Measurements from ENCODE around the gene NFAT5.

DNA sequence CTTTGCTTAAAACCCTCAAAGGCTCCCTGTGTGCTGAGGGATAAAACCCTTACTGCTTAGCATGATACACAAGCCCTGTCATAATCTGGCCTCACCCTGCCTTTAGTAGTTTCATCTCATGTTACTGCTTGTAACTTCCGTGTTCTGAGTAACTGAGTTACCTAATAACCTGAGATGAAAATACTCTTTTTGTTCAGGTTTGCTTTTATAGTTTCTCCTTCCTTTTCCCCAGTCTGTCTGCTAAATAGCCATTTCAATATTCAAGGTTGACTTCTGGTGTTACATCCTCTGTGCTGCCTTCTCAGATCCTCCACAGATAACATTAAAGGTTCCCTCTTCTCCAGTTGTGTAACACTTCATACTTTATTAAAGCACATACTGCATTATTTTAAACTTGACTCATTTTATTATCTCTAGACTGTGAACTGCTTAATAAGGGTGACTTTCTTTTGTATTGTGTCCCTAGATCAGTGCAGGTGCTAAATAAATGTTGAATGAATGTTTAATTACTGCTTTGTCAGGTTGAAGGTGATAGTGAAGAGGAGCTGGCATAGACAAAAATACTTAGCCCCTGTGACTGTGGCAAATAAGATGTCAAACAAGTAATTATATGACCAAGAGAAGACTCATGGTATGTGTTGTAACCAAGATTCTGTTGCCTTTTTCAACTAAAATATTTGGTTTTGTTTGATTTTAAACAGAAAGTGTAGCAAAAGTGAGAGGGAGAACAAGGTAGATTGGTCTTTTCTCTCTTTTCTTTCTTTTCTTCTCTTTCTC lies 47.8 kb downstream of the NFAT5 start:
- TF ChIP-seq, protein P1, sequence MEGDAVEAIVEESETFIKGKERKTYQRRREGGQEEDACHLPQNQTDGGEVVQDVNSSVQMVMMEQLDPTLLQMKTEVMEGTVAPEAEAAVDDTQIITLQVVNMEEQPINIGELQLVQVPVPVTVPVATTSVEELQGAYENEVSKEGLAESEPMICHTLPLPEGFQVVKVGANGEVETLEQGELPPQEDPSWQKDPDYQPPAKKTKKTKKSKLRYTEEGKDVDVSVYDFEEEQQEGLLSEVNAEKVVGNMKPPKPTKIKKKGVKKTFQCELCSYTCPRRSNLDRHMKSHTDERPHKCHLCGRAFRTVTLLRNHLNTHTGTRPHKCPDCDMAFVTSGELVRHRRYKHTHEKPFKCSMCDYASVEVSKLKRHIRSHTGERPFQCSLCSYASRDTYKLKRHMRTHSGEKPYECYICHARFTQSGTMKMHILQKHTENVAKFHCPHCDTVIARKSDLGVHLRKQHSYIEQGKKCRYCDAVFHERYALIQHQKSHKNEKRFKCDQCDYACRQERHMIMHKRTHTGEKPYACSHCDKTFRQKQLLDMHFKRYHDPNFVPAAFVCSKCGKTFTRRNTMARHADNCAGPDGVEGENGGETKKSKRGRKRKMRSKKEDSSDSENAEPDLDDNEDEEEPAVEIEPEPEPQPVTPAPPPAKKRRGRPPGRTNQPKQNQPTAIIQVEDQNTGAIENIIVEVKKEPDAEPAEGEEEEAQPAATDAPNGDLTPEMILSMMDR (conservative IDR thresholded peaks at IDR 0.05) = no peak
- no peak for TF ChIP-seq EZH2 (IDR thresholded peaks at IDR 0.05; ENCODE audit: low read depth)

All from PC-9 (cell line).